Measurements from ENCODE around the gene FILIP1L. TPM values are rescaled to one million over a fixed set of nuclear protein-coding genes. Genes with fewer than 3 reads are reported as not detected.

FILIP1L gene
- total RNA-seq, 3 donors from 2014 or later = 19.8 to 23.7 (median 23.3) TPM

DNA sequence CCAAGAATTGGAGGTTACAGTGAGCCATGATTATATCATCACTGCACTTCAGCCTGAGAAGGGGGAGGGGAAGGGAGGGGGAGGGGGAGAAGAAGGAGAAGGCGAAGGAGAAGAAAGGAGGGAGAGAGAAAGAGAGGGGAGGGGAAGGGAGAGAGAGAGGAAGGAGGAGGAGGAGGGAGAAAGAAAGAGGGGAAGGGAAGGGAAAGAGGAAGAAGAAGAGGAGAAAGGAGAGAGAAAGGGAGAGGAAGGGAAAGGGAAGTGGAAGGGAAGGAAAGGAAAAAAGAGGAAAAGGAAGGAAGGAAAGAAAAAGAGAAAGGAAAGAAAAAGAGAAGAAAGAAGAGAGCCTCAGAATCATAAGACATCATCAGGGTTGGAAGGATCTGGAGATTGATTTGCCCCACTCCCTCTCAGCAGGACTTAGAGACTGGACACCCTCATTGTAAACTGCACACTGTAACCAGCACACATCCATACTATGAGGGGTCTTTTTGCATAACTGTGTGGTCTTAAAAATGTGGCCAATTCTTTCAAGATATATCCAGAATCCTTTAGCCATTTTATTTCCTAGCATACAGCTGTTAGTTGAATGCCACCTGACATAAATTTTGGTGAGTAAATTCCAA, 165.7 kb downstream of the FILIP1L start:
- H3K4me3 ChIP-seq = no peak overlapping the region
- H3K9me3 ChIP-seq = no peaks in the 10 kb centered on the region
- DNase-seq (ENCODE audit: low spot score in 2 of 2) = no peak
- TF ChIP-seq, protein P1, sequence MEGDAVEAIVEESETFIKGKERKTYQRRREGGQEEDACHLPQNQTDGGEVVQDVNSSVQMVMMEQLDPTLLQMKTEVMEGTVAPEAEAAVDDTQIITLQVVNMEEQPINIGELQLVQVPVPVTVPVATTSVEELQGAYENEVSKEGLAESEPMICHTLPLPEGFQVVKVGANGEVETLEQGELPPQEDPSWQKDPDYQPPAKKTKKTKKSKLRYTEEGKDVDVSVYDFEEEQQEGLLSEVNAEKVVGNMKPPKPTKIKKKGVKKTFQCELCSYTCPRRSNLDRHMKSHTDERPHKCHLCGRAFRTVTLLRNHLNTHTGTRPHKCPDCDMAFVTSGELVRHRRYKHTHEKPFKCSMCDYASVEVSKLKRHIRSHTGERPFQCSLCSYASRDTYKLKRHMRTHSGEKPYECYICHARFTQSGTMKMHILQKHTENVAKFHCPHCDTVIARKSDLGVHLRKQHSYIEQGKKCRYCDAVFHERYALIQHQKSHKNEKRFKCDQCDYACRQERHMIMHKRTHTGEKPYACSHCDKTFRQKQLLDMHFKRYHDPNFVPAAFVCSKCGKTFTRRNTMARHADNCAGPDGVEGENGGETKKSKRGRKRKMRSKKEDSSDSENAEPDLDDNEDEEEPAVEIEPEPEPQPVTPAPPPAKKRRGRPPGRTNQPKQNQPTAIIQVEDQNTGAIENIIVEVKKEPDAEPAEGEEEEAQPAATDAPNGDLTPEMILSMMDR (IDR thresholded peaks at IDR 0.05) = no peak
- TF ChIP-seq POLR2AphosphoS5 (IDR thresholded peaks at IDR 0.05) = no peak
- TF ChIP-seq POLR2A (IDR thresholded peaks at IDR 0.05) = no peak
- no peaks in the 10 kb centered on the region for H3K27me3 ChIP-seq
- H3K36me3 ChIP-seq = no peaks in the 10 kb centered on the region
- H3K27ac ChIP-seq = no peak overlapping the region
- H3K4me1 ChIP-seq = no peaks in the 10 kb centered on the region
- intact Hi-C loops (cut with DNase I; ENCODE audit: low total_unique reads) = no loop called here

DNA sequence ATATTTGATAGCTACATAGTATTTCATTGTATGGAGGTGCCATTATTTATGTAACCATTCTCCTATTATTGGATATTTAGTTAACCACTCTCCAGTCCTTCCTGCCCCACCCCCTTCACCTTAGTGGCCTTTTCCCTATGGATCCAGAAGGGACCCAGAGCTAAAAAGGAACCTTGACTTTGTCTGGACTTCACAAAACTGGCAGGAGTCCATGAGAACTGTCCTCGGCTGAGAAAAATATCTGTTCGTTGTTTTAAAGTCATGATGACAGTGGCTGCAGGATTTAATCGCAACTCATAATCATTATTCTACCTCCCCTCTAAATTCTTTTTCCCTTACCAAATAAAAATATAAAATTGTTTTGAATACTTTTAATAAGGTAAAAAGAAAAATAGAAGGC, 166.9 kb downstream of the FILIP1L start:
- TF ChIP-seq POLR2AphosphoS5 (IDR thresholded peaks at IDR 0.05) = no peak
- TF ChIP-seq POLR2A (IDR thresholded peaks at IDR 0.05) = no peak
- TF ChIP-seq, protein P1 (IDR thresholded peaks at IDR 0.05) = no peak
- no peaks in the 10 kb centered on the region for H3K4me1 ChIP-seq
- intact Hi-C loops (cut with DNase I; ENCODE audit: low total_unique reads) = no loop called here
- H3K9me3 ChIP-seq = no peaks in the 10 kb centered on the region
- H3K27me3 ChIP-seq = no peaks in the 10 kb centered on the region
- H3K27ac ChIP-seq = no peak overlapping the region
- DNase-seq (ENCODE audit: low spot score in 2 of 2) = no peak
- H3K36me3 ChIP-seq = no peaks in the 10 kb centered on the region
- H3K4me3 ChIP-seq = no peak overlapping the region

DNA sequence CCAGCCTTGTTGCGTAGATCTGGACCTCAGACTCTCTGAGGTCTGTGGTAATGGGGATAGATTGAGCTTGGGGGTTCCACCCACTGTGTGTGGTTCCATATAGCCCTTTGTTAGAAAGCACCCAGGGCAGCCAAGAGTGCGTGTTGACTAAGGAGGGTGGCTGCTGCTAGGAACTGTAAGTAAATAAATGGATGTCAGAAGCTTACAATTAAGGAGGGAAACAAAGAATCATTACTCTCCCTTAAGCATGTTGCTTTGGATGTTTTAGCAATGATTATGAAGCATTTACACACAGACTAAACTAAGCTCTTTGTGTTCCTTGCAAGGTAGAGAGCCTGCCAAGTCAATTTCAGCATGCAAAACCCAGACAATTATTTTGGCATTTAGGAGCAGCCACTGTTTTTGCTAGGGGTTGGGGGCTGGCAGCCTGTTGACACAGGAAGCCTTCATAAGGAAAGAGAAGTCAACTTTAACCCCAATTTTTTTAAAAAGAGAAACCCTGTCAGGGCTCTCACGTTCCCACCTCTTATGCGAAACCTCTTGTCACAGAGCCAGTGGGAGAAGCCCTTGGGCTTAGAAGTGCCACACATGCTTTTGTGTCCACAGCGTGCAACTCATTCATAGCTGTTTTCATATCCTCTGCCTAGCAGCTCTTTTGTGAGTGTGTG, 168.8 kb downstream of the FILIP1L start:
- Histone ChIP-seq H3K27me3 (no peaks in the 10 kb centered on the region), H3K27ac (peak overlapping the region; percentile 63 to 70), H3K4me3 (peak overlapping the region in 1 of 3 donors; percentile 19), H3K36me3 (no peaks in the 10 kb centered on the region), H3K4me1 (no peaks in the 10 kb centered on the region), H3K9me3 (no peaks in the 10 kb centered on the region)
- DNase-seq (ENCODE audit: low spot score in 2 of 2) = peak in 1 of 2 donors; percentile 44
- TF ChIP-seq POLR2A (IDR thresholded peaks at IDR 0.05) (no peak), POLR2AphosphoS5 (IDR thresholded peaks at IDR 0.05) (no peak)
- TF ChIP-seq, protein P1 (IDR thresholded peaks at IDR 0.05) = no peak
- intact Hi-C loops (cut with DNase I; ENCODE audit: low total_unique reads) = no loop called here

DNA sequence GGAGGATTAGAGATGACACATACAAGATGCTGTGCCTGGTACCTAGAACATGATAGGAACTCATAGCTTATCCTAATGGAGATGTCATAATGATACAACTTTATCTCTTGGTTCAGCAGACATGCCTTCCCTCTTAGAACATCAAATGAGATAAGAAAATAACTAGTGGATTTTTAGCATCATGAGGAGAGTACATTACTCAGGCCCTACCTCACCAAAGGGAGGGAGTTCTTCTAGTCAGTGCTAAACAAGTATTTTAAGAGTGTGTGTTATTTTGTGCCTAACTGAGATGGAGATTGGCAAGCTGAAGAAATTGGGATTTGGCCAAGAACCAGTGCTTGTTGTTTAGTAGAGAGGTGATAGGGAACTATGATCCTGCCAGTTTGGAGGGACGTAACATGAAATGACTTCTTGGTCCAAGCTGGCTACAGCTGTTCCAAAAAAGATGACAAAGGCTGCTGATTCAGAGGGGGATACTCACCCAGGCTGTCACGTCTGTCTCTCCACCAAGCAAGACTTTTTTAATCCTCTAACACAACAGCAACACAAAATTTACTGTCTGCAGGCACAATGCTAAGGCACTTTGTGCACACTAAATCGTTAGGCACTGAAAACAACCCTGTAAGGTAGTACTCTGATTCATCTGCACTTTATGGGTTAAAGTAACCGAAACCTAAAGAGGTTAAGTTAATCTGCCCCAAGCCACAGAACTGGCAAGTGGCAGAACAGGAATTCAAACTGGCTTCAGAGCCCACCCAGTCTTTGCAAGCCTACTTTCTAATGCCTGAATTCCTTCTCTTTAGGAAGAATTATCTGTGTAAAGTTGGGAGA, 170.2 kb downstream of the FILIP1L start:
- TF ChIP-seq POLR2AphosphoS5 (IDR thresholded peaks at IDR 0.05) = no peak
- TF ChIP-seq POLR2A (IDR thresholded peaks at IDR 0.05) = no peak
- TF ChIP-seq, protein P1 (IDR thresholded peaks at IDR 0.05) = no peak
- H3K27me3 ChIP-seq = no peaks in the 10 kb centered on the region
- H3K9me3 ChIP-seq = no peaks in the 10 kb centered on the region
- no peak overlapping the region for H3K4me3 ChIP-seq
- no peak for DNase-seq (ENCODE audit: low spot score in 2 of 2)
- intact Hi-C loops (cut with DNase I; ENCODE audit: low total_unique reads) = no loop called here
- no peaks in the 10 kb centered on the region for H3K36me3 ChIP-seq
- no peak overlapping the region for H3K27ac ChIP-seq
- H3K4me1 ChIP-seq = no peaks in the 10 kb centered on the region

GRCh38 chr3:99941211-99941610, 173.1 kb downstream of the FILIP1L start:
- TF ChIP-seq, protein P1 (IDR thresholded peaks at IDR 0.05) = no peak
- no peak for TF ChIP-seq POLR2A (IDR thresholded peaks at IDR 0.05)
- TF ChIP-seq POLR2AphosphoS5 (IDR thresholded peaks at IDR 0.05) = no peak
- no peaks in the 10 kb centered on the region for H3K4me1 ChIP-seq
- no peak overlapping the region for H3K27ac ChIP-seq

More at GRCh38 chr3:99941211-99941610, 173.1 kb downstream of the FILIP1L start:
- Histone ChIP-seq H3K4me3 (no peak overlapping the region), H3K9me3 (no peaks in the 10 kb centered on the region), H3K27me3 (no peaks in the 10 kb centered on the region), H3K36me3 (no peaks in the 10 kb centered on the region)
- no peak for DNase-seq (ENCODE audit: low spot score in 2 of 2)
- intact Hi-C loops (cut with DNase I; ENCODE audit: low total_unique reads) = no loop called here

Data from breast epithelium (tissue), 4 donors.